IMR-90 (cell line): ENCODE data around the gene TTC5. TPM values are rescaled to one million over a fixed set of nuclear protein-coding genes. Genes with fewer than 3 reads are reported as not detected.
"Not testable (repeated sequence)": the region's sequence is repeated elsewhere in the genome, so short reads cannot be mapped to it uniquely, and the experiment has no call there.

Source experiments
- ATAC-seq: fragments of 200-7000 bp; cut with Tn5 transposase; 2 replicates; pipeline ENCODE4 v1.9.1; 2020; ENCODE audit warnings: low read depth, mild to moderate bottlenecking, moderate library complexity
- BruUV-seq: library from RNA; stranded (reverse); fragments of 400-500 nt; replicated peaks from 2 replicates; lab custom pipeline; 2021; lab: Mats Ljungman, UMichigan
- CTCF ChIA-PET: fragments of 300-600 bp; formaldehyde crosslinking; extraction: SDS; loops from one replicate; lab custom pipeline; 2021; ENCODE audit warnings: antibody characterized with exemption; lab: Yijun Ruan, JAX
- POLR2A ChIA-PET: fragments of 300-600 bp; sonication (Branson Sonifier 250); formaldehyde crosslinking; loops from one replicate; lab custom pipeline; 2022; ENCODE audit warnings: antibody characterized with exemption; ENCODE audit not compliant: unreplicated experiment; lab: Charles Lee
- DNase-seq: peaks from one replicate; pipeline ENCODE4 v3.0.0; 2013
- H2AFZ ChIP-seq: replicated peaks from 2 replicates; pipeline ENCODE3; 2013; ENCODE audit warnings: low read length, mild to moderate bottlenecking; ENCODE audit not compliant: poor library complexity
- H2AK5ac ChIP-seq: 2 replicates; pipeline ENCODE4 v1.6.1; 2013; ENCODE audit warnings: low read depth, low read length, inconsistent platforms
- H2AK9ac ChIP-seq: replicated peaks from 2 replicates; pipeline ENCODE3; 2013; ENCODE audit warnings: mild to moderate bottlenecking, low read depth, low read length, moderate library complexity; ENCODE audit not compliant: poor library complexity
- H2BK120ac ChIP-seq: 2 replicates; pipeline ENCODE4 v1.6.1; 2013; ENCODE audit warnings: low read depth, low read length, inconsistent platforms
- H2BK15ac ChIP-seq: 3 replicates; pipeline ENCODE4 v1.6.1; 2013; ENCODE audit warnings: low read depth, low read length, inconsistent platforms
- H2BK20ac ChIP-seq: 2 replicates; pipeline ENCODE4 v1.6.1; 2013; ENCODE audit warnings: low read depth, mild to moderate bottlenecking, inconsistent platforms, low read length, moderate library complexity
- H2BK5ac ChIP-seq: 2 replicates; pipeline ENCODE4 v1.6.1; 2013; ENCODE audit warnings: mild to moderate bottlenecking, low read depth, low read length, inconsistent platforms; ENCODE audit not compliant: poor library complexity, severe bottlenecking
- H3K14ac ChIP-seq: replicated peaks from 2 replicates; pipeline ENCODE4 v1.6.1; 2013; ENCODE audit warnings: low read depth, low read length, inconsistent platforms
- H3K18ac ChIP-seq: 2 replicates; pipeline ENCODE4 v1.6.1; 2013; ENCODE audit warnings: low read depth, low read length, control low read depth
- H3K23ac ChIP-seq: 2 replicates; pipeline ENCODE4 v1.6.1; 2013; ENCODE audit warnings: low read depth, low read length, inconsistent platforms
- H3K27ac ChIP-seq: 2 replicates; pipeline ENCODE4 v1.5.1; 2013; ENCODE audit warnings: mild to moderate bottlenecking, control low read depth, low read length; ENCODE audit not compliant: insufficient read depth
- H3K27me3 ChIP-seq: 2 replicates; pipeline ENCODE4 v1.6.1; 2013; ENCODE audit warnings: low read length; ENCODE audit not compliant: control insufficient read depth, insufficient read depth
- H3K36me3 ChIP-seq: 2 replicates; pipeline ENCODE4 v1.6.1; 2013; ENCODE audit warnings: low read length, mixed read lengths; ENCODE audit not compliant: control insufficient read depth, insufficient read depth
- H3K4ac ChIP-seq: 2 replicates; pipeline ENCODE4 v1.6.1; 2013; ENCODE audit warnings: low read depth, low read length, inconsistent platforms
- H3K4me1 ChIP-seq: 2 replicates; pipeline ENCODE4 v1.6.1; 2013; ENCODE audit warnings: low read length, mixed read lengths; ENCODE audit not compliant: control insufficient read depth, insufficient read depth
- H3K4me2 ChIP-seq: 2 replicates; pipeline ENCODE4 v1.6.1; 2013; ENCODE audit warnings: low read depth, mild to moderate bottlenecking, control low read depth, low read length, moderate library complexity
- H3K4me3 ChIP-seq: 2 replicates; pipeline ENCODE4 v1.5.1; 2013; ENCODE audit warnings: low read depth, mild to moderate bottlenecking, control low read depth, low read length, moderate library complexity; ENCODE audit not compliant: insufficient read depth
- H3K56ac ChIP-seq: 2 replicates; pipeline ENCODE4 v1.6.1; 2013; ENCODE audit warnings: low read length, inconsistent platforms; ENCODE audit not compliant: insufficient read depth; ENCODE audit errors: extremely low read depth
- H3K79me1 ChIP-seq, 2 experiments: 2 replicates each; pipeline ENCODE4 v1.6.1; 2013; ENCODE audit warnings: low read length in 2 of 2, inconsistent platforms in 1 of 2, low read depth in 1 of 2
- H3K9ac ChIP-seq: 2 replicates; pipeline ENCODE4 v1.6.1; 2013; ENCODE audit warnings: low read depth, low read length, control low read depth
- H3K9me1 ChIP-seq: 2 replicates; pipeline ENCODE4 v1.6.1; 2013; ENCODE audit warnings: low read length, inconsistent platforms; ENCODE audit not compliant: insufficient read depth
- H3K9me3 ChIP-seq: 2 replicates; pipeline ENCODE4 v1.6.1; 2013; ENCODE audit warnings: low read length; ENCODE audit not compliant: control insufficient read depth, insufficient read depth
- H4K20me1 ChIP-seq: 2 replicates; pipeline ENCODE4 v1.6.1; 2013; ENCODE audit warnings: low read length, inconsistent platforms; ENCODE audit not compliant: insufficient read depth
- H4K5ac ChIP-seq: 2 replicates; pipeline ENCODE4 v1.6.1; 2013; ENCODE audit warnings: mild to moderate bottlenecking, low read depth, low read length, control low read depth
- H4K8ac ChIP-seq, 2 experiments: 2 replicates each; pipeline ENCODE4 v1.6.1; 2013; ENCODE audit warnings: low read depth in 2 of 2, low read length in 2 of 2, control low read depth in 1 of 2, inconsistent platforms in 1 of 2
- H4K91ac ChIP-seq: 2 replicates; pipeline ENCODE4 v1.6.1; 2013; ENCODE audit warnings: low read depth, low read length, inconsistent platforms; ENCODE audit not compliant: insufficient read depth
- WGBS, 2 experiments: methylation state at CpG; one replicate each; pipeline versions ENCODE4 v1.1.5 to v1.1.7; 2013; ENCODE audit warnings: missing lambda C conversion rate in 2 of 2; ENCODE audit not compliant: insufficient read length in 1 of 2; ENCODE audit errors: extremely low coverage in 2 of 2; 5-methylcytosine and 5-hydroxymethylcytosine counted together
- dilution Hi-C: fragments of 300-500 bp; cut with HindIII; formaldehyde crosslinking; loops from one replicate; pipeline ENCODE4 v1.14.3; 2018; ENCODE audit warnings: low sequenced_read_pairs; ENCODE audit not compliant: unreplicated experiment
- in situ Hi-C: fragments of 300-500 bp; cut with MboI; formaldehyde crosslinking; loops from 3 replicates; pipeline ENCODE4 v1.14.3; 2019; ENCODE audit warnings: low sequenced_read_pairs, inconsistent platforms, mixed read lengths
- intact Hi-C: fragments of 100-400 bp; cut with micrococcal nuclease; formaldehyde crosslinking; loops from 2 replicates; pipeline ENCODE4 v1.10.0; 2022
- polyA plus RNA-seq, 3 experiments: library from polyadenylated mRNA; depleted of rRNA; stranded (reverse); fragments of >200 nt; gene quantifications; 2 replicates each; pipeline ENCODE4 v1.2.3, GENCODE V29; 2012; ENCODE audit warnings: low replicate concordance in 1 of 3
- total RNA-seq: library from RNA; depleted of rRNA; stranded (reverse); fragments of >200 nt; gene quantifications from 2 replicates; pipeline ENCODE4 v1.2.3, GENCODE V29; 2012

The TTC5 gene
- total and polyA plus RNA-seq, 2 of the 4 experiments (the other 2 are of a cell fraction), result 9.8 to 29.4 TPM

DNA sequence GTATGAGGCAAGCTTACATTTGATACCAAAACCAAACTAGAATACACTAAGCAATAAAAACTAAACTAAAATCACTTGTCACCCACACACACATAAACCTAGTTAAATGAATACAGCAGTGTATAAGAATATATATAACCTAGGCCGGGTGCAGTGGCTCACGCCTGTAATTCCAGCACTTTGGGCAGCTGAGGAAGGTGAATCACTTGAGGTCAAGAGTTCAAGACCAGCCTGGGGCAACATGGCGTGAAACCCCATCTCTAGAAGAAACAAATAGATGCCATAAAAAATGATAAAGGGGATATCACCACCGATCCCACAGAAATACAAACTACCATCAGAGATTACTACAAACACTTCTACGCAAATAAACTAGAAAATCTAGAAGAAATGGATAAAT lies 41.4 kb downstream of the TTC5 start:
- CTCF ChIA-PET, H2BK5ac ChIP-seq, H2BK120ac ChIP-seq, H4K8ac ChIP-seq, H3K27ac ChIP-seq, dilution Hi-C loops, H2BK15ac ChIP-seq, in situ Hi-C loops, H3K14ac ChIP-seq, H4K20me1 ChIP-seq, H3K9me1 ChIP-seq, H3K23ac ChIP-seq, H3K79me1 ChIP-seq, H3K36me3 ChIP-seq, H3K4me3 ChIP-seq, H3K18ac ChIP-seq, H4K5ac ChIP-seq, H3K9ac ChIP-seq, intact Hi-C loops, DNase-seq, POLR2A ChIA-PET, H3K9me3 ChIP-seq, H3K4me2 ChIP-seq, BruUV-seq, H3K27me3 ChIP-seq, ATAC-seq, H2BK20ac ChIP-seq, H3K4ac ChIP-seq, H4K91ac ChIP-seq, H2AK9ac ChIP-seq, H3K4me1 ChIP-seq, H2AK5ac ChIP-seq, H2AFZ ChIP-seq, H3K56ac ChIP-seq: not testable (repeated sequence)
- WGBS, 2 experiments, result no CpG with 5 or more reads among the region's 5 CpGs
